HuH-7.5 (cell line): ENCODE data around the gene CNOT4.

Source experiments
- DNase-seq: peaks from one replicate; pipeline ENCODE4 v3.0.0; 2011; ENCODE audit warnings: low spot score

CNOT4 gene, protein sequence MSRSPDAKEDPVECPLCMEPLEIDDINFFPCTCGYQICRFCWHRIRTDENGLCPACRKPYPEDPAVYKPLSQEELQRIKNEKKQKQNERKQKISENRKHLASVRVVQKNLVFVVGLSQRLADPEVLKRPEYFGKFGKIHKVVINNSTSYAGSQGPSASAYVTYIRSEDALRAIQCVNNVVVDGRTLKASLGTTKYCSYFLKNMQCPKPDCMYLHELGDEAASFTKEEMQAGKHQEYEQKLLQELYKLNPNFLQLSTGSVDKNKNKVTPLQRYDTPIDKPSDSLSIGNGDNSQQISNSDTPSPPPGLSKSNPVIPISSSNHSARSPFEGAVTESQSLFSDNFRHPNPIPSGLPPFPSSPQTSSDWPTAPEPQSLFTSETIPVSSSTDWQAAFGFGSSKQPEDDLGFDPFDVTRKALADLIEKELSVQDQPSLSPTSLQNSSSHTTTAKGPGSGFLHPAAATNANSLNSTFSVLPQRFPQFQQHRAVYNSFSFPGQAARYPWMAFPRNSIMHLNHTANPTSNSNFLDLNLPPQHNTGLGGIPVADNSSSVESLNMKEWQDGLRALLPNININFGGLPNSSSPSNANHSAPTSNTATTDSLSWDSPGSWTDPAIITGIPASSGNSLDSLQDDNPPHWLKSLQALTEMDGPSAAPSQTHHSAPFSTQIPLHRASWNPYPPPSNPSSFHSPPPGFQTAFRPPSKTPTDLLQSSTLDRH

DNA sequence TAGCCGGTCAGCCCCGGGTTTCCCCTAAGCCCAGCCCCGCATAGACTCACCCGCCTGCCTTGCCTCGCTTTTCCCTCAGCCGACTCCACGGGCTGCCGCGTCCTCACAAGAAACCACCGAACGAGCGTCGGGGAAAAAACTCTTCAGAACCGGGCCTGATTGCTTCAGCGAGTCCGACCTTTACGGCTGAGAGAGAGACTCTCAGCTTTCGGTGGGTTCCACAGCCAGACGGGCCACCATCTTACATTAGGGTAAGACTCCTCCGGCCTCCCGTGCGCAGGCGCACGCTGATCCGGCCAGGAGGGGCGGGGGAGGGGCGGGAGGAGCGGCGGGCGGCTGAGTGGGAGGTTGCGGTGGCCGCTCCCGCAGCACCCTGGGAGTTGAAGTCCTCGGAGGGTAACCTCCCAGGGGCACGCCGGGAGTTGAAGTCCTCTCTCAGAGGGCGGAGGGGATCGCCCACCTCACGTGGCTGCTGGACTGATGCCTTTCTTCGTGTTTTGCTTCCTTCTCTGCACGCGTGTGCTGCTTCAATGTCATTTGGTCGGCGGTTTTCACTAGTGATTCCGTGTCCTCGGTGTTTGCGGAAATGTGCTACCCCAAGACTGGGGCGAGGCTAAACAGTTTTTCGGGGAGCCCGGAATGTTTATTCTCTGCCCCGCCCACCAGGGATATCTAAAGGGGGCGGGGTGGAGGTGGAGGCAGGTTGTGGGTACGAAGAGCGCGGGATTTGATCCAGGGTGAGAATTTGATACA, at the start of gene CNOT4:
TSS of gene CNOT4 (minus strand) at position 264 of the 753 bp plus-strand sequence. CDS start 71,771 bp downstream, outside the sequence.
- DNase-seq, result peak; percentile 80

DNA sequence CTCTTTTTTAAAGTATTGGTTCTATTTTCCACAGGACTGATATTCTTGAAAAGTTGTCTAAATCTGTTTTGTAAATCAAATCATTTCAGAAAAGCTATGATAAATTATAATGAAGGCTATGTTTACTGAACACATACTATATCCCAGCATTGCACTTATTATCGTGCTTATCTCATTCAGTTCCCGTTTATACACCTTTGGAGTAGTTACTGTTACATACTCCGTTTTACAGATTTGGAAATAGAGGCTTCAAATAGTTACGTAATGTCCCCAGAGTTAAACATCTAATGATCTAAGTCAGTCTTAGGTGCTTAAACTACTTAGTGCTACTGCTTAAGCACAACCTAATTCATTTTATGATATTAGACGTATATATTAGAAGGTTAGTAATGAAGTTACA, 49.0 kb upstream of the CNOT4 start:
- no peak for DNase-seq

GRCh38 chr7:135558337-135558767, 48.5 kb upstream of the CNOT4 start:
- peak; percentile 44 for DNase-seq

- DNase-seq, result peak; percentile 50
These were observed 47.8 kb upstream of the CNOT4 start, which contains the start of gene NUP205 for GRCh38 chr7:135557455-135558336. Gene NUP205, plus strand, starts transcription at chr7:135557917. Its CDS starts 28 bp downstream, at chr7:135557945.

DNA sequence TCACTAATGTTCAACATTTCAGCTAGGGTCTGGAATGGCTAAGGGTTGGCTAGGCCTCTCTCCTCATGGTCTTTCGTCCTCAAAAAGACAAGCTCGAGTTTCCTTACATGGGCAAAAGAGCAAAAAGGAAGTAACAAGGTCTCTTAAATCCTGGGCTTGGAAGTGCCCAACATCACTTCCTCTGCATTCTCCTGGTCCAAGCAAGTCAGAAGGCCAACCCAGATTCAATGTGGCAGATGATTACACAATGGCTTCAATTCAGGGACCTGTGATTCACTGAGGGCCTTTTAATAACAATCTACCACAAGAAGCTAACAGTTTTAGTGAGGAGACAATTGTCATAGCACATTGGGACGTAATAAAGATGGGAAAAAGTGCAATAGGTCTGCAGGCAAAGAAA, 43.4 kb upstream of the CNOT4 start:
- DNase-seq, result no peak

DNA sequence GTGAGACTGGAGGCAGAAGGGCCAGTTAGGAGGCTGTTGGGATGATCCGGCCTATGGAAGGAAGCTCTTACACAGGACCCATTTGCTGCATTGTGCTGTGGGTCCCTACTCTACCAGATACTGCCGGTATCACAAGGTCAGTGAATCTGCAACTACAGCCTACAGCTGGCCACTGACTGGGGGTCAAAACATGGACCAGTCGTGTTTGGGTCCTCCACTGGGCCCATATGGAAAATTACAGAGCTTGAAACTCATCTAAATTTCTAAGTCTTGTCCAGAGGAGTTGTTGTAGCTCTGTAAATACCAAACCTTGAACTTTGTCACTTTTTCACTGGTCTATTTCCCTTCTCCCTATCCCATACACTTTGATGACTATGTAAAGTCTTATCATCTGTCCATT, 42.2 kb upstream of the CNOT4 start:
- no peak for DNase-seq

GRCh38 chr7:135550196-135550595, 40.3 kb upstream of the CNOT4 start:
- DNase-seq, result no peak

DNA sequence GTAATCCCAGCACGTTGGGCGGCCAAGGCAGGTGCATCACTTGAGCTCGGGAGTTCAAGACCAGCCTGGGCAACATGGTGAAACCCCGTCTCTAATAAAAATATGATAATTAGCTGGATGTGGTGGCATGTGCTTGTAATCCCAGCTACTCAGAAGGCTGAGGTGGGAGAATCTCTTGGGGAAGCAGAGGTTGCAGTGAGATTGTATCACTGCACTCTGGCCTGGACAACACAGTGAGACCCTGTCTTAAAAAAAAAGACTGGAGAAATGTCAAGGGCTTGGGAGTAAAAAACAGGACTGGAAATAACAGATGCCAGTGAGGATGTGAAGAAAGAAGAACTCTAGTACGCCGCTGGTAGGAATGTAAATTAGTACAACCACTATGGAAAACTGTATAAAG, 31.1 kb upstream of the CNOT4 start:
- no peak for DNase-seq

DNA sequence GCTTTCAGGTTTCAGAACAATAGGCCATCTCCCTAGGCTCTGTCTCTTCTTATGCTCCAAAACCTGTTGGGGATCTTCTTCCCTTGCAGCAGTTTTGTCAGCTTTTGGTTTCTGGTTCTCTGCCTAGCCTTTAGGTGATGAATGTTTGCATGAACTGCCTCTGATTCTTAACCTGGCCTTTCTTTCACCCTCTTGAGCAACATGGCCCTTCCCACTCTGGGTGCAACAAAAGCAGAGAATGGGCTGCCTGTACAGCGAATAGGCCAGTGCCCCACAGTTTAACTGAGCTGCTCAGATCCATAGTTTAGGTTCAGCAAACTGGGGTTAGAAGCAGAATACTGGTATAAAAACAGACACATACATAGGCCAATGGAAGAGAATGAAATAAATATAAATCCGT, 29.7 kb upstream of the CNOT4 start:
- no peak for DNase-seq

DNA sequence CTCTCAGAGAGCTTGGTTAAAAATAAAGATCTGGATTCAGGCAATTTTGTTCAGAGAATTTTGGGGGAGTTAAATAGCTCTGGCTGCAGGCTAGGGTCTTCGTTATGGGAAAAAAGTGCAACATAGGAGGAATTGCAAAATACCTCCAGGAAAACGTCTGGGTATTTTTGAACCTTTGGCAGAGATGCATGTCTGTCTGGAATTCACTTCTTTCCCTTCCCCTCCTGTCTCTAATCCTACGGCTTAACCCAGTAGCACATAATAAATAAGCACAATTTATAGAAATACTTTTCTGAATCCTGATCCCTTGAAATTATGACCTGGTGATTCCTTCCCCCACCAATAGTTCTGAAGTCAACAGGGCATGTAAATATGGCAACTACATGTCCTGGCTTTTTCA, 28.5 kb upstream of the CNOT4 start:
- no peak for DNase-seq

- DNase-seq, result no peak
These were observed 28.0 kb upstream of the CNOT4 start for GRCh38 chr7:135537905-135538304.

DNA sequence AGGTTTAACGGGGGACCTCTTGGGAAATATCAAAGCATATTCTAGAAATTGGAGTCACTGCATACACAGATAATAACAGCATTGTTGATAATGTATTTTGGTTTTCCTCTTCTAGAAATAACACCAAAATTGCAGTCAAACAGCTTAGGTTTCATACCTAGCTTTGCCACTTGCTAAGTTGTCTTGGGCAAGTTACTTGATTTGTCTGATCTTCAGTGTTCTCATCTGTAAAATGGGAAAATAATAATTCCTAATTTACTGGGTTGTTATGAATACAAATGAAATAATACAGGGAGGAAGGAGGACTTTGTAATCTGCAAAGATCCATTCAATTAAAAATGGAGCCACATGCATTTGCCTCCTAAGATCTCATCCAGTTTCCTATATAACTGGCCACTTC, 27.6 kb upstream of the CNOT4 start:
- DNase-seq, result no peak

DNA sequence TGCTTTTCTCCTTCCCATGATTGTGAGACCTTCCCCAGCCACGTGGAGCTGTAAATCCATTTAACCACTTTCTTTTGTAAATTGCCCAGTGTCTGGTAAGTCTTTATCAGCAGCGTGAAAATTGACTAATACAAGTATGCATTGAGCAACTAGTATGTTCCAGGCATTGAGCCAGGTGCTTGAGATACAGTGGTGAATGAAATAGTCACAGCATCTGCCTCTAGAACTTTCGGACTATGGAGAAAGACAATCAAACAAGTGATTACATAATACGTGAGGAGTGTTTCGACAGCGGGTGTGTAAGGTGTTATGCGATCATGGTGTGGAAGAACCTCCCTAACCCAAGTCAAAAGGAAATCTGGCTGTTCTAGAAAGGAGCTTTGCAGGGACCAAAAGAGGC, 26.2 kb upstream of the CNOT4 start:
- DNase-seq, result no peak

DNA sequence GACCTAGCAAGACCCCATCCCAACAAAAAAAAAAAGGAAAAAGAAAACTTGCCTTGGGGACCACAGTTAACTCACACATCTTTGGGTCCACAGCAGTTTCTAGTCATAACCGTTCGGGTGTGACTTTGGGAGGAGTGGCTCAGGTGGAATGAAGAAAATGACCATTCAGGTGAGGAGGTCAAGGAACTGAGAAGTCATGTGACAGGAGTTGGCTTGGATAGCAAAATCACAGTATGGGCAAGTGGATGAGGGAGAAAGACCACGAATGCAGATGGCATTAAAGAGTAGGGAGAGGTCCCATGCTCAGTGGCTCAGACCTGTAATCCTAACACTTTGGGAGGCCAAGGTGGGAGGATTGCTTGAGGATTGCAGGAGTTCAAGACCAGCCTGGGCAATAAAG, 17.1 kb upstream of the CNOT4 start:
- DNase-seq, result no peak

GRCh38 chr7:135525426-135525825, 15.5 kb upstream of the CNOT4 start:
- DNase-seq, result no peak

DNA sequence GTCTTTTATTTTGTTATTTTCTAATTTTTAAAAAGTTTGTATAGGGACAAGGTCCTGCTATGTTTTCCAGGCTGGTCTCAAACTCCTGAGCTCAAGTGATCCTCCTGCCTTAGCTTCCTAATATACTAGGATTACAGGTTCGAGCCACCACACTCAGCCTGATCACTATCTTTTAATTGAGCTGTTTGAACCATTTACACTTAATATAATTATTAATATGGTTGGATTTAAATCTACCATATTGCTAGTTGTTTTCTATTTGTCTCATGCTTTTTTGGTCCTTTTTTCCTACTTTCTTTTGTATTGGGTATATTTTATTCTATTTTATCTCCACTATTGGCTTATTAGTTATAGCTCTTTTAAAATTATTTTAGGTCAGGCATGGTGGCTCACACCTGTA, 13.2 kb upstream of the CNOT4 start:
- no peak for DNase-seq

GRCh38 chr7:135522509-135522908, 12.6 kb upstream of the CNOT4 start:
- DNase-seq, result no peak

- no peak for DNase-seq
These were observed 10.0 kb upstream of the CNOT4 start for GRCh38 chr7:135519871-135520270.

- no peak for DNase-seq
These were observed 9.4 kb upstream of the CNOT4 start for GRCh38 chr7:135519233-135519688.

- DNase-seq, result no peak
These were observed 8.8 kb upstream of the CNOT4 start for GRCh38 chr7:135518748-135519147.

DNA sequence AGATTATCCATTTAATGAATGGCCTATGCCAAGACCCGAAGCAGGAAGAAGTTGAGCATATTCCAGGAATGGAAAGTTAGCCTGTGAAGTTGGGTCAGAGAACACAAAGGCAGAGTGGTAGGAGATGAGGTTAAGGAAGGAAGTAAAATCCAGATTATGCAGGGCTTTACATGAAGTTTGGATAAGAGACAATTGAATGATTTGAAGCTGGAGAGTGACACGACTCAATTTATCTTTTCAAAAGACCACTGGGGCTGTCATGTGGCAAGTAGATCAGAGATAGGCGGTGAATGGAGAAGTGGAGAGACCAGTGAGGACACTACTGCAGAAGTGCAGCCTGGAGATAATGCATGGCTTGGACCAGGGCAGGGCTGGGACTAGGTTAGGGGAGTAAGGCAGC, 7.2 kb upstream of the CNOT4 start:
- no peak for DNase-seq

GRCh38 chr7:135514856-135515255, 5.0 kb upstream of the CNOT4 start:
- DNase-seq, result no peak
